Adrenal gland (tissue), 12 donors: ENCODE results near the gene SYNPR. TPM values are rescaled to one million over a fixed set of nuclear protein-coding genes. Genes with fewer than 3 reads are reported as not detected.
A peak's percentile ranks its signal among the peaks of the same experiment; 100 is the strongest.

ENCODE experiments used
- DNase-seq, 7 donors: peaks; one replicate each; pipeline ENCODE4 v3.0.0-alpha.2; 2019 to 2020
- H3K27ac ChIP-seq, 5 donors: fragments of 200-600 bp; sonication (generic) in 4 of 5; 1 replicate in 3 of 5; 2 replicates in 2 of 5; pipeline versions ENCODE4 v1.5.1 to v1.8.0; 2016 to 2020; ENCODE audit warnings: mild to moderate bottlenecking in 1 of 5
- H3K27me3 ChIP-seq: fragments of 200-600 bp; 2 replicates; pipeline ENCODE4 v1.8.0; 2021
- H3K36me3 ChIP-seq, 2 donors: fragments of 200-600 bp; replicated peaks in 1 of 2; 1 replicate in 1 of 2; 2 replicates in 1 of 2; pipeline versions ENCODE4 v1.5.1 to v1.8.0; 2018 to 2022
- H3K4me1 ChIP-seq, 2 donors: fragments of 200-600 bp; replicated peaks in 1 of 2; 1 replicate in 1 of 2; 2 replicates in 1 of 2; pipeline versions ENCODE4 v1.5.1 to v1.8.0; 2018 to 2021
- H3K4me3 ChIP-seq, 4 donors: fragments of 200-600 bp; sonication (generic) in 3 of 4; one replicate each; pipeline ENCODE4 v1.5.1; 2016 to 2018
- H3K9me3 ChIP-seq, 3 donors: fragments of 200-600 bp; sonication (generic) in 1 of 3; replicated peaks in 1 of 3; 1 replicate in 2 of 3; 2 replicates in 1 of 3; pipeline versions ENCODE4 v1.5.1 to v1.8.0; 2016 to 2021
- POLR2A ChIP-seq, 2 donors: fragments of 450-650 bp; IDR thresholded peaks; one replicate each; pipeline ENCODE4 v1.6.1; 2017; ENCODE audit warnings: antibody characterized with exemption in 2 of 2, mild to moderate bottlenecking in 2 of 2, moderate library complexity in 1 of 2
- WGBS, 4 donors: extraction: QIAGEN DNeasy Blood & Tissue Kit in 2 of 4; methylation state at CpG; one replicate each; pipeline versions ENCODE4 v1.1.5 to v1.1.7; 2013 to 2017; 5-methylcytosine and 5-hydroxymethylcytosine counted together
- intact Hi-C, 2 donors: fragments of 100-400 bp; cut with DNase I; formaldehyde crosslinking; loops; one replicate each; pipeline versions ENCODE4 v1.14.1 to v1.15.0; 2022 to 2023
- polyA plus RNA-seq, 3 donors: library from polyadenylated mRNA; stranded (reverse); fragments of 200-250 nt in 2 of 3; fragments of 350-450 nt in 1 of 3; fragmentation: Illumina TruSeq in 1 of 3; extraction: RNeasy Lipid Tissue Mini Kit (QIAGEN cat#74804) in 1 of 3; gene quantifications; one replicate each; pipeline ENCODE4 v1.2.3, GENCODE V29; 2013 to 2014
- total RNA-seq, 9 donors: library from RNA; depleted of rRNA in 4 of 9; stranded (reverse); fragments of >200 nt in 4 of 9; fragments of 120-200 nt in 1 of 9; fragmentation: NEBNext Ultra II Directional in 1 of 9; extraction: Animal tissue kit (Norgen Biotek cat#: 25700) in 1 of 9; gene quantifications; one replicate each; pipeline versions ENCODE4 v1.1.0 to v1.2.4, GENCODE V29; 2013 to 2023
- TF ChIP-seq, protein P1 (sequence below), 6 experiments: fragments of 450-650 bp in 4 of 6; fragments of 200-600 bp in 2 of 6; sonication (generic) in 1 of 6; IDR thresholded peaks; 1 replicate in 5 of 6; 2 replicates in 1 of 6; pipeline versions ENCODE4 v1.5.1 to v1.8.0; 2016 to 2021; ENCODE audit warnings: antibody characterized with exemption in 6 of 6, mild to moderate bottlenecking in 2 of 6, moderate library complexity in 1 of 6
- donor health status: healthy with polysubstance abuse.
- donor health status: Bipolar disorder and iron deficiency.
- donor health status: DM: yes; HTN: yes; CAD: no.
- donor health status: DM: no; HTN: no; CAD: no.
- donor health status: DM: no; HTN: no; CAD: no.
- donor health status: DM: yes; HTN: yes; CAD: no.

The SYNPR gene
- total and polyA plus RNA-seq, 12 donors: 0.03 to 1.4 (median 0.25) TPM; not detected in 7

DNA sequence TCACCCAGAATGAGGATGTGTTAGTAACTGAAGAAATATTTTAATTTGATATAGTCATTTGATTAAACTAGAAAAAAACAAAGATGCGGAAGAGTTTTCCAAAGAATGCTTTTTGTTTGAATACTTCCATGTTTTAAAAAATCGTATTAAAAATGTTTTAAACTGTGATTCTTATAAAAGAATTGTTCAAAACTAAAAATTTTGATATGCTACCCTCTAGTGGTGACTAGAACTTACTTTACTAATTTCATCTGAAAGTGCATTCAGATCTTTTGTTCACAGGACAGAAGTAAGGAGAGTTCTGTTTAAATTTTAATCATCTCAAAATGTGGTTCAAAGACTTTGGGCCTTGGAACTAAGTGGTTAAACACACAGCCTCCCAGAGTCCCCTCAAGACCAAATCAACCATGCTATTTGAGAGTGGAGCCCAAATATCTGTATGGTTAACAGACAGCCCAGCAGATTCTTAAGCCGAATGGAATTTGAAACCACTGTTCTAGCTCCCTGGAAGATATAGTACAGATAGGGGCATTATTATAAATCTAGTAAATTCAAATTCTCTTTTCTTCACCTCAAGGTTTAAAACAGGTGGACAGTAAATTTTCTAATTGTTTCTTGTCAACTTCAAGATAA lies 45.2 kb upstream of the SYNPR start:
- Histone ChIP-seq H3K9me3 (no peaks in the 10 kb centered on the region), H3K27ac (no peak overlapping the region), H3K27me3 (no peaks in the 10 kb centered on the region), H3K36me3 (no peaks in the 10 kb centered on the region), H3K4me1 (no peaks in the 10 kb centered on the region), H3K4me3 (no peak overlapping the region)
- intact Hi-C loops: loop anchor here in 1 of 2 donors (10.0 kb wide), 2 partner anchors 568 to 608 kb away; no protein-coding TSS in a partner anchor
- 57 to 65% (median 61%) methylated on average over 3 of the region's 3 CpGs for WGBS, 4 donors
- no peak for DNase-seq
- TF ChIP-seq, protein P1, sequence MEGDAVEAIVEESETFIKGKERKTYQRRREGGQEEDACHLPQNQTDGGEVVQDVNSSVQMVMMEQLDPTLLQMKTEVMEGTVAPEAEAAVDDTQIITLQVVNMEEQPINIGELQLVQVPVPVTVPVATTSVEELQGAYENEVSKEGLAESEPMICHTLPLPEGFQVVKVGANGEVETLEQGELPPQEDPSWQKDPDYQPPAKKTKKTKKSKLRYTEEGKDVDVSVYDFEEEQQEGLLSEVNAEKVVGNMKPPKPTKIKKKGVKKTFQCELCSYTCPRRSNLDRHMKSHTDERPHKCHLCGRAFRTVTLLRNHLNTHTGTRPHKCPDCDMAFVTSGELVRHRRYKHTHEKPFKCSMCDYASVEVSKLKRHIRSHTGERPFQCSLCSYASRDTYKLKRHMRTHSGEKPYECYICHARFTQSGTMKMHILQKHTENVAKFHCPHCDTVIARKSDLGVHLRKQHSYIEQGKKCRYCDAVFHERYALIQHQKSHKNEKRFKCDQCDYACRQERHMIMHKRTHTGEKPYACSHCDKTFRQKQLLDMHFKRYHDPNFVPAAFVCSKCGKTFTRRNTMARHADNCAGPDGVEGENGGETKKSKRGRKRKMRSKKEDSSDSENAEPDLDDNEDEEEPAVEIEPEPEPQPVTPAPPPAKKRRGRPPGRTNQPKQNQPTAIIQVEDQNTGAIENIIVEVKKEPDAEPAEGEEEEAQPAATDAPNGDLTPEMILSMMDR (IDR thresholded peaks at IDR 0.05): peak in 4 of 6 experiments; percentile 21 to 47 (median 25)
- TF ChIP-seq POLR2A (IDR thresholded peaks at IDR 0.05): no peak

DNA sequence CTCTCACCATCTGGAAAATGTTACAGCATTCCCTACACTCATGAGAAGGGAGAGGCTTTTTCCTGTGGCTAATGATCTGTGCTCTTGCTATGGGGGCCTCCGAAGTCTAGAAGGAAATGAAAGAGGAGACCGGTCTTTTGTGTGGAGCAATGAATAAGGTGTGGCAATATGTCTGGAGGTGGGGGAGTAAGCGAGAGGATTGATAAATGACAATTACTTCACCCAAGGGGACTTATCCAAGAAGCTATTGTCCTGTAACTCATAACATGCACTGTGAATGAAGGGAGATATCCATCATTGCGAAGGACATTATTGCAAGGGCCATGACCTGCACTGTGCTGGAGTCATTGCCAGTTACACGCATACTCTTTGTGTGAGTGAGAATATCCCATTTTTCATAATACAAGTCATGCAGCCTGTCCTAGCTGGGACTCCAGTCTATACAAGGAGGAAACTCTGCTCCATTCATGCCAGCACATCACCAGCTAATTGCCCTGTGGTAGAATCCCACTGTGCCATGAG lies 37.7 kb upstream of the SYNPR start:
- H3K36me3 ChIP-seq: no peaks in the 10 kb centered on the region
- intact Hi-C loops: no loop called here
- no peak overlapping the region for H3K4me3 ChIP-seq
- DNase-seq: no peak
- no peaks in the 10 kb centered on the region for H3K9me3 ChIP-seq
- TF ChIP-seq POLR2A (IDR thresholded peaks at IDR 0.05): no peak
- TF ChIP-seq, protein P1 (IDR thresholded peaks at IDR 0.05): no peak
- H3K4me1 ChIP-seq: no peaks in the 10 kb centered on the region
- H3K27me3 ChIP-seq: no peaks in the 10 kb centered on the region
- 45 to 57% (median 51%) methylated on average over 5 of the region's 5 CpGs for WGBS, 4 donors
- no peak overlapping the region for H3K27ac ChIP-seq

DNA sequence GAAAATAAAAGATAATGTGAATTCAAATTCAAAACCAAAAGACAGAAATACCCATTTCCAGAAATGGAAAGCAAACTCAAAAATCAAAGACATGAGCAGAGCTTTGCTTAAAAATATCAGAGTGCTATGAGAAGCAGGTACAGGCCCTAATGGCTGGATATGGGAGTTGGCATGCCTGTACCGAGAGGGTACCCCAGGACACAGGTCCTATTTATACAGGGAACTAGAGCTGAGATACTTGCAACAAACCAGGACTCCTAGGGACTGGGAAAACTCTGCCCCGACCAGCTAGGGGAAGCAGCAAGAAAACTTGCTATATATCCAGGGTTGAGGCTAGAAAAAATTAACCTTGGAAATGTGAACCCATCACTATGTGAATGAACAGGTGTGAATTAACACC lies 36.0 kb upstream of the SYNPR start:
- Histone ChIP-seq H3K4me1 (no peaks in the 10 kb centered on the region), H3K36me3 (no peaks in the 10 kb centered on the region), H3K9me3 (no peaks in the 10 kb centered on the region), H3K27me3 (no peaks in the 10 kb centered on the region), H3K4me3 (no peak overlapping the region), H3K27ac (no peak overlapping the region)
- DNase-seq: no peak
- intact Hi-C loops: no loop called here
- TF ChIP-seq, protein P1 (IDR thresholded peaks at IDR 0.05): no peak
- TF ChIP-seq POLR2A (IDR thresholded peaks at IDR 0.05): no peak
- 45 to 76% (median 72%) methylated on average over 2 of the region's 2 CpGs for WGBS, 4 donors

DNA sequence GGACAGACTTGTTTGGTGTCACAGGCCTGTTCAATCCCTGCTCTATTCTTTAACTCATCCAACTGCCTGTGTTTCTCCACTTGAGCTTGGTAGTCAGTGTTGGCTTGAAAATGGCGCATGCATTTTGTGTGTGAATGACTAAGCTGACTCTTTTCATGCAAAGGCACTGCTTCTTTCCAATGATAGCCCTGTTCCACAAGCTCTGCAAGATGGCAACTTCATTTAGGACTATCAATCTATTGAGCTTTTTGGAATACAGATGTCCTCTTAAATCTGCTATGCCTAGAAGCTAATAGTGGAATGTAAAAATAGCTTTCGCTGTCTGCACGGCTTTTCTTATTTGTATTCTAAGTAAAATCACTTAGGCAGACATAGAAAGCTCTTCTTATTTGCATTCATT lies 33.6 kb upstream of the SYNPR start:
- 88 to 94% (median 92%) methylated on average over 3 of the region's 3 CpGs for WGBS, 4 donors

More for the DNA sequence above, 33.6 kb upstream of the SYNPR start:
- no peak overlapping the region for H3K27ac ChIP-seq
- peaks cover 6% of the 10 kb centered on the region for H3K27me3 ChIP-seq
- H3K4me3 ChIP-seq: no peak overlapping the region
- no peaks in the 10 kb centered on the region for H3K9me3 ChIP-seq
- intact Hi-C loops: no loop called here
- no peaks in the 10 kb centered on the region for H3K4me1 ChIP-seq
- DNase-seq: no peak
- H3K36me3 ChIP-seq: no peaks in the 10 kb centered on the region
- TF ChIP-seq, protein P1 (IDR thresholded peaks at IDR 0.05): no peak
- no peak for TF ChIP-seq POLR2A (IDR thresholded peaks at IDR 0.05)
